Fibroblast of lung (primary cell): Measurements from ENCODE around the gene C19orf81. TPM values are rescaled to one million over a fixed set of nuclear protein-coding genes. Genes with fewer than 3 reads are reported as not detected.
A peak's percentile ranks its signal among the peaks of the same experiment; 100 is the strongest.

ENCODE experiments used
- DNase-seq, 2 donors: peaks; one replicate each; pipeline versions ENCODE4 v3.0.0 to v3.0.0-alpha.2; 2010; ENCODE audit warnings: low read depth in 2 of 2
- H2AFZ ChIP-seq: 2 replicates; pipeline ENCODE4 v1.5.1; 2012; ENCODE audit warnings: low read length, control low read depth, inconsistent platforms
- H3K27ac ChIP-seq: 2 replicates; pipeline ENCODE4 v1.5.1; 2011; ENCODE audit warnings: low read length, control low read depth; ENCODE audit not compliant: insufficient read depth
- H3K27me3 ChIP-seq: 2 replicates; pipeline ENCODE4 v1.5.1; 2011; ENCODE audit warnings: mild to moderate bottlenecking, low read length; ENCODE audit not compliant: control insufficient read depth, insufficient read depth
- H3K36me3 ChIP-seq: 2 replicates; pipeline ENCODE4 v1.5.1; 2011; ENCODE audit warnings: low read length; ENCODE audit not compliant: control insufficient read depth, insufficient read depth
- H3K4me1 ChIP-seq: 2 replicates; pipeline ENCODE4 v1.5.1; 2011; ENCODE audit warnings: low read length; ENCODE audit not compliant: control insufficient read depth, insufficient read depth; ENCODE audit errors: extremely low read depth
- H3K4me2 ChIP-seq: 2 replicates; pipeline ENCODE4 v1.5.1; 2011; ENCODE audit warnings: low read length, control low read depth; ENCODE audit not compliant: insufficient read depth; ENCODE audit errors: extremely low read depth
- H3K4me3 ChIP-seq, 4 experiments: fragments of 200-600 bp in 1 of 4; sonication (generic) in 1 of 4; replicated peaks in 1 of 4; 2 replicates each; pipeline ENCODE4 v1.5.1; 2011 to 2016; ENCODE audit warnings: low read length in 4 of 4, low read depth in 3 of 4, mild to moderate bottlenecking in 3 of 4, control low read depth in 2 of 4, inconsistent platforms in 1 of 4, mixed read lengths in 1 of 4; ENCODE audit not compliant: insufficient read depth in 1 of 4; ENCODE audit errors: control extremely low read depth in 1 of 4
- H3K79me2 ChIP-seq: 2 replicates; pipeline ENCODE4 v1.5.1; 2012; ENCODE audit warnings: mild to moderate bottlenecking, low read length, inconsistent platforms; ENCODE audit not compliant: control insufficient read depth, insufficient read depth
- H3K9ac ChIP-seq: 2 replicates; pipeline ENCODE4 v1.5.1; 2011; ENCODE audit warnings: mild to moderate bottlenecking, low read length, control low read depth; ENCODE audit not compliant: insufficient read depth
- H3K9me3 ChIP-seq: 2 replicates; pipeline ENCODE4 v1.5.1; 2012; ENCODE audit warnings: low read depth, low read length; ENCODE audit not compliant: control insufficient read depth, insufficient read depth
- H4K20me1 ChIP-seq: 2 replicates; pipeline ENCODE4 v1.5.1; 2011; ENCODE audit warnings: low read length; ENCODE audit not compliant: control insufficient read depth, insufficient read depth; ENCODE audit errors: extremely low read depth
- CTCF ChIP-seq, 2 donors: IDR thresholded peaks in 1 of 2; conservative IDR thresholded peaks in 1 of 2; 1 replicate in 1 of 2; 2 replicates in 1 of 2; pipeline ENCODE4 v1.5.1; 2011 to 2012; ENCODE audit warnings: low read length in 2 of 2, control low read depth in 1 of 2, inconsistent platforms in 1 of 2, low read depth in 1 of 2, mild to moderate bottlenecking in 1 of 2
- EZH2 ChIP-seq: IDR thresholded peaks from 2 replicates; pipeline ENCODE4 v1.5.1; 2012; ENCODE audit warnings: low read length, control low read depth, mild to moderate bottlenecking; ENCODE audit errors: missing control alignments
- polyA plus RNA-seq, 2 donors: library from polyadenylated mRNA; depleted of rRNA in 1 of 2; stranded (reverse) in 1 of 2; unstranded in 1 of 2; fragments of >200 nt; gene quantifications; 2 replicates each; pipeline ENCODE4 v1.2.1, GENCODE V29; 2011 to 2012; ENCODE audit warnings: missing spikeins in 1 of 2
- total RNA-seq: library from RNA; depleted of rRNA; stranded (reverse); fragments of >200 nt; gene quantifications from 2 replicates; pipeline ENCODE4 v1.2.1, GENCODE V29; 2014

Gene C19orf81
- total and polyA plus RNA-seq, 2 donors (not counting 1 experiment from before 2014, with no cell fraction given) = not detected

GRCh38 chr19:50702871-50703829, 53.9 kb downstream of the C19orf81 start:
- Histone ChIP-seq H3K27ac (no peak overlapping the region), H3K9me3 (no peaks in the 10 kb centered on the region), H2AFZ (no peak overlapping the region), H3K27me3 (no peaks in the 10 kb centered on the region), H3K9ac (no peak overlapping the region), H3K79me2 (no peaks in the 10 kb centered on the region), H3K36me3 (no peaks in the 10 kb centered on the region), H4K20me1 (no peaks in the 10 kb centered on the region), H3K4me1 (no peaks in the 10 kb centered on the region), H3K4me2 (no peak overlapping the region), H3K4me3 (no peak overlapping the region)
- no peak for DNase-seq
- TF ChIP-seq CTCF (conservative IDR thresholded peaks at IDR 0.05 in 1 of 2, IDR thresholded peaks at IDR 0.05 in 1 of 2; ENCODE audit: low read depth in 1 of 2, low read length in 2 of 2) = no peak
- TF ChIP-seq EZH2 = no peak

- H3K9me3 ChIP-seq = no peaks in the 10 kb centered on the region
- H2AFZ ChIP-seq = no peak overlapping the region
- no peaks in the 10 kb centered on the region for H4K20me1 ChIP-seq
- no peak overlapping the region for H3K4me2 ChIP-seq
- no peak for DNase-seq
- H3K79me2 ChIP-seq = no peaks in the 10 kb centered on the region
- H3K27ac ChIP-seq = no peak overlapping the region
- TF ChIP-seq CTCF (conservative IDR thresholded peaks at IDR 0.05 in 1 of 2, IDR thresholded peaks at IDR 0.05 in 1 of 2; ENCODE audit: low read depth in 1 of 2, low read length in 2 of 2) (peak in 1 of 2 donors; percentile 6), EZH2 (no peak)
- no peak overlapping the region for H3K4me3 ChIP-seq
- no peaks in the 10 kb centered on the region for H3K27me3 ChIP-seq
- H3K36me3 ChIP-seq = no peaks in the 10 kb centered on the region
- H3K9ac ChIP-seq = no peak overlapping the region
- no peaks in the 10 kb centered on the region for H3K4me1 ChIP-seq
Observed at GRCh38 chr19:50703915-50704796, 54.9 kb downstream of the C19orf81 start.

- H3K9ac ChIP-seq = no peak overlapping the region
- peak; percentile 24 to 54 for DNase-seq
- TF ChIP-seq CTCF (conservative IDR thresholded peaks at IDR 0.05 in 1 of 2, IDR thresholded peaks at IDR 0.05 in 1 of 2; ENCODE audit: low read depth in 1 of 2, low read length in 2 of 2) = peak; percentile 87 to 89
- no peak for TF ChIP-seq EZH2
- H3K27me3 ChIP-seq = no peaks in the 10 kb centered on the region
- H2AFZ ChIP-seq = no peak overlapping the region
- no peak overlapping the region for H3K4me3 ChIP-seq
- no peak overlapping the region for H3K4me2 ChIP-seq
- no peaks in the 10 kb centered on the region for H3K9me3 ChIP-seq
- no peak overlapping the region for H3K27ac ChIP-seq
- no peaks in the 10 kb centered on the region for H4K20me1 ChIP-seq
- no peaks in the 10 kb centered on the region for H3K79me2 ChIP-seq
- H3K36me3 ChIP-seq = no peaks in the 10 kb centered on the region
- H3K4me1 ChIP-seq = no peaks in the 10 kb centered on the region
Observed at GRCh38 chr19:50705422-50706019, 56.3 kb downstream of the C19orf81 start.
